HL-60 (cell line): ENCODE measurements around the gene GRIN2B.

Experiments
- DNase-seq, 2 experiments: peaks; one replicate each; pipeline ENCODE4 v3.0.0-alpha.2; 2010 to 2020; ENCODE audit warnings: low read depth in 1 of 2, low spot score in 1 of 2
- H3K27ac ChIP-seq: fragments of 250-450 bp; sonication (Bioruptor Pico); replicated peaks from 2 replicates; pipeline ENCODE4 v1.5.1; 2020; ENCODE audit warnings: mild to moderate bottlenecking, moderate library complexity
- H3K27me3 ChIP-seq: fragments of 250-450 bp; sonication (Bioruptor Pico); 2 replicates; pipeline ENCODE4 v1.5.1; 2021; ENCODE audit warnings: mild to moderate bottlenecking, moderate library complexity; ENCODE audit not compliant: insufficient read depth, poor library complexity, severe bottlenecking
- H3K4me3 ChIP-seq: replicated peaks from 2 replicates; pipeline ENCODE4 v1.5.1; 2011; ENCODE audit warnings: mild to moderate bottlenecking, control low read depth, low read length; ENCODE audit not compliant: insufficient read depth
- CTCF ChIP-seq: IDR thresholded peaks from one replicate; pipeline ENCODE4 v1.5.1; 2011; ENCODE audit warnings: low read length, control low read depth, inconsistent platforms; ENCODE audit not compliant: insufficient read depth
- GABPA ChIP-seq: IDR thresholded peaks from 2 replicates; pipeline ENCODE4 v1.6.1; 2012; ENCODE audit warnings: low read depth
- POLR2AphosphoS5 ChIP-seq: IDR thresholded peaks from 2 replicates; pipeline ENCODE4 v1.6.1; 2012; ENCODE audit warnings: low read depth
- REST ChIP-seq: IDR thresholded peaks from 2 replicates; pipeline ENCODE4 v1.6.1; 2012; ENCODE audit warnings: low read depth; ENCODE audit not compliant: insufficient replicate concordance
- SPI1 ChIP-seq: IDR thresholded peaks from 2 replicates; pipeline ENCODE4 v1.6.1; 2012; ENCODE audit warnings: low read depth, mild to moderate bottlenecking, borderline replicate concordance

Gene GRIN2B

GRCh38 chr12:13957576-13957975 lies 23.8 kb downstream of the GRIN2B start:
- TF ChIP-seq REST (no peak), POLR2AphosphoS5 (no peak), SPI1 (no peak), CTCF (no peak), GABPA (no peak)

GRCh38 chr12:13956060-13956590 lies 25.3 kb downstream of the GRIN2B start:
- DNase-seq: no peak
- Histone ChIP-seq H3K27ac (no peak overlapping the region), H3K27me3 (no peaks in the 10 kb centered on the region), H3K4me3 (no peak overlapping the region)
- no peak for TF ChIP-seq CTCF
- no peak for TF ChIP-seq POLR2AphosphoS5
- no peak for TF ChIP-seq REST
- TF ChIP-seq GABPA: no peak

More at GRCh38 chr12:13957576-13957975, 23.8 kb downstream of the GRIN2B start:
- Histone ChIP-seq H3K4me3 (no peak overlapping the region), H3K27me3 (no peaks in the 10 kb centered on the region), H3K27ac (no peak overlapping the region)
- no peak for DNase-seq

- no peaks in the 10 kb centered on the region for H3K27me3 ChIP-seq
These were observed 29.3 kb downstream of the GRIN2B start for GRCh38 chr12:13952096-13952495.

More at GRCh38 chr12:13952096-13952495, 29.3 kb downstream of the GRIN2B start:
- DNase-seq: no peak
- TF ChIP-seq POLR2AphosphoS5: no peak
- TF ChIP-seq REST: no peak
- no peak for TF ChIP-seq GABPA
- no peak for TF ChIP-seq CTCF
- TF ChIP-seq SPI1: no peak
- Histone ChIP-seq H3K4me3 (no peak overlapping the region), H3K27ac (no peak overlapping the region)
